SK-N-SH treated with all-trans-retinoic acid at 6 μM for 48 hours (cell line): ENCODE results near the gene CFD.

ENCODE experiments used
- ARNTL ChIP-seq: fragments of 450-650 bp; formaldehyde crosslinking; IDR thresholded peaks from 2 replicates; pipeline ENCODE4 v1.5.0; 2020; ENCODE audit warnings: low read depth, mild to moderate bottlenecking, moderate library complexity, borderline replicate concordance
- CSDC2 ChIP-seq: fragments of 250-450 bp; sonication (Bioruptor Pico); IDR thresholded peaks from 2 replicates; pipeline ENCODE4 v1.5.0; 2020; ENCODE audit warnings: mild to moderate bottlenecking, moderate library complexity
- RARB ChIP-seq: fragments of 250-450 bp; sonication (Bioruptor Pico); IDR thresholded peaks from 2 replicates; pipeline ENCODE4 v1.8.0; 2021; ENCODE audit warnings: mild to moderate bottlenecking, moderate library complexity
- ZNF70 ChIP-seq: fragments of 450-650 bp; formaldehyde crosslinking; IDR thresholded peaks from 2 replicates; pipeline ENCODE4 v1.5.0; 2020; ENCODE audit warnings: mild to moderate bottlenecking, moderate library complexity

GRCh38 chr19:897442-898039, 38.1 kb downstream of the CFD start:
- TF ChIP-seq RARB (CRISPR knock-in tag): no peak
- no peak for TF ChIP-seq CSDC2 (CRISPR knock-in tag)
- no peak for TF ChIP-seq ZNF70 (CRISPR knock-in tag)
- no peak for TF ChIP-seq ARNTL (CRISPR knock-in tag)
